GM19351 (cell line): ENCODE data around the gene ZAP70.
A peak's percentile ranks its signal among the peaks of the same experiment; 100 is the strongest.

Experiments used
- ATAC-seq: cut with Tn5 transposase; IDR thresholded peaks from one replicate; pipeline ENCODE4 v1.9.1; 2021; ENCODE audit warnings: mild to moderate bottlenecking, moderate library complexity; ENCODE audit not compliant: unreplicated experiment

Gene ZAP70

GRCh38 chr2:97732436-97733340 lies 19.3 kb downstream of the ZAP70 start:
- no peak for ATAC-seq

- ATAC-seq: no peak
Observed at GRCh38 chr2:97733341-97734035, 20.1 kb downstream of the ZAP70 start.

- ATAC-seq: no peak
Observed at GRCh38 chr2:97734061-97735051, 21.0 kb downstream of the ZAP70 start.

GRCh38 chr2:97735161-97735561 lies 21.8 kb downstream of the ZAP70 start:
- no peak for ATAC-seq

GRCh38 chr2:97736185-97736584 lies 22.8 kb downstream of the ZAP70 start:
- ATAC-seq: no peak

- ATAC-seq: no peak
Observed at GRCh38 chr2:97736608-97737330, 23.4 kb downstream of the ZAP70 start.

- ATAC-seq: no peak
Observed at GRCh38 chr2:97737421-97738178, 24.2 kb downstream of the ZAP70 start.

GRCh38 chr2:97738179-97739019 lies 25.0 kb downstream of the ZAP70 start:
- ATAC-seq: no peak

- ATAC-seq: no peak
Observed at GRCh38 chr2:97739020-97739892, 25.9 kb downstream of the ZAP70 start.

- ATAC-seq: no peak
Observed at GRCh38 chr2:97739893-97740245, 26.5 kb downstream of the ZAP70 start.

- no peak for ATAC-seq
Observed at GRCh38 chr2:97740590-97741182, 27.3 kb downstream of the ZAP70 start.

- ATAC-seq: no peak
Observed at GRCh38 chr2:97741251-97741650, 27.9 kb downstream of the ZAP70 start.

GRCh38 chr2:97741686-97742085 lies 28.3 kb downstream of the ZAP70 start:
- ATAC-seq: no peak

GRCh38 chr2:97742381-97742847 lies 29.0 kb downstream of the ZAP70 start:
- no peak for ATAC-seq

GRCh38 chr2:97743913-97744312 lies 30.5 kb downstream of the ZAP70 start:
- ATAC-seq: no peak

GRCh38 chr2:97745474-97746174 lies 32.2 kb downstream of the ZAP70 start:
- peak; percentile 59 for ATAC-seq

- no peak for ATAC-seq
Observed at GRCh38 chr2:97747285-97747684, 33.9 kb downstream of the ZAP70 start.
